HepG2 (cell line): ENCODE data around the gene L2HGDH. TPM values are rescaled to one million over a fixed set of nuclear protein-coding genes. Genes with fewer than 3 reads are reported as not detected.

Experiments used
- ATF2 ChIP-seq: sonication (generic); formaldehyde crosslinking; IDR thresholded peaks from 2 replicates; pipeline ENCODE4 v1.4.0; 2020; ENCODE audit warnings: missing genetic modification reagents
- CCDC6 ChIP-seq: sonication (generic); formaldehyde crosslinking; IDR thresholded peaks from 2 replicates; pipeline ENCODE4 v1.8.1; 2022; ENCODE audit warnings: mild to moderate bottlenecking, missing genetic modification reagents, moderate library complexity
- HOXA7 ChIP-seq: sonication (generic); formaldehyde crosslinking; IDR thresholded peaks from 2 replicates; pipeline ENCODE4 v1.8.1; 2022; ENCODE audit warnings: mild to moderate bottlenecking, missing genetic modification reagents, moderate library complexity
- IRF9 ChIP-seq: sonication (generic); formaldehyde crosslinking; IDR thresholded peaks from 2 replicates; pipeline ENCODE4 v1.8.0; 2022; ENCODE audit warnings: missing genetic modification reagents, mild to moderate bottlenecking, borderline replicate concordance
- MTF2 ChIP-seq: sonication (generic); formaldehyde crosslinking; IDR thresholded peaks from 2 replicates; pipeline ENCODE4 v1.5.0; 2020; ENCODE audit warnings: missing genetic modification reagents, borderline replicate concordance
- MXD4 ChIP-seq: IDR thresholded peaks from 2 replicates; pipeline ENCODE4 v1.6.1; 2016; ENCODE audit warnings: mild to moderate bottlenecking, missing biosample characterization, missing genetic modification reagents
- NFKBIZ ChIP-seq: IDR thresholded peaks from 2 replicates; pipeline ENCODE4 v1.6.1; 2018; ENCODE audit warnings: missing genetic modification reagents, missing compliant biosample characterization
- PAXIP1 ChIP-seq: sonication (generic); formaldehyde crosslinking; conservative IDR thresholded peaks from 2 replicates; pipeline ENCODE4 v1.4.0; 2020; ENCODE audit warnings: mild to moderate bottlenecking, missing genetic modification reagents, moderate library complexity
- RBAK ChIP-seq: sonication (generic); formaldehyde crosslinking; IDR thresholded peaks from 2 replicates; pipeline ENCODE4 v1.5.1; 2020; ENCODE audit warnings: mild to moderate bottlenecking, missing genetic modification reagents
- RFX3 ChIP-seq: IDR thresholded peaks from 2 replicates; pipeline ENCODE4 v1.6.1; 2016; ENCODE audit warnings: missing biosample characterization, missing genetic modification reagents
- RORA ChIP-seq: sonication (generic); formaldehyde crosslinking; IDR thresholded peaks from 2 replicates; pipeline ENCODE4 v1.5.0; 2020; ENCODE audit warnings: mild to moderate bottlenecking, missing genetic modification reagents, moderate library complexity
- SATB2 ChIP-seq: sonication (generic); formaldehyde crosslinking; IDR thresholded peaks from 2 replicates; pipeline ENCODE4 v1.5.0; 2020; ENCODE audit warnings: missing genetic modification reagents
- SIN3A ChIP-seq: IDR thresholded peaks from 2 replicates; pipeline ENCODE4 v1.6.1; 2011; ENCODE audit warnings: low read depth, mild to moderate bottlenecking, control low read depth, low read length, borderline replicate concordance
- SUZ12 ChIP-seq: fragments of 150-350 bp; IDR thresholded peaks from 2 replicates; pipeline ENCODE4 v1.6.1; 2014; ENCODE audit warnings: low read depth, low read length
- TMF1 ChIP-seq: sonication (generic); formaldehyde crosslinking; IDR thresholded peaks from 2 replicates; pipeline ENCODE4 v1.8.1; 2022; ENCODE audit warnings: low read depth, missing genetic modification reagents
- ZBED4 ChIP-seq: sonication (generic); formaldehyde crosslinking; IDR thresholded peaks from 2 replicates; pipeline ENCODE4 v1.4.0; 2020; ENCODE audit warnings: missing genetic modification reagents, borderline replicate concordance
- ZFAT ChIP-seq: sonication (generic); formaldehyde crosslinking; conservative IDR thresholded peaks from 2 replicates; pipeline ENCODE4 v1.8.1; 2023; ENCODE audit warnings: missing genetic modification reagents, inconsistent platforms
- ZKSCAN8 ChIP-seq: IDR thresholded peaks from 2 replicates; pipeline ENCODE4 v1.6.1; 2016; ENCODE audit warnings: borderline replicate concordance, missing genetic modification reagents, missing compliant biosample characterization
- ZNF264 ChIP-seq: sonication (generic); formaldehyde crosslinking; IDR thresholded peaks from 2 replicates; pipeline ENCODE4 v1.4.0; 2020; ENCODE audit warnings: missing genetic modification reagents
- ZNF564 ChIP-seq: sonication (generic); formaldehyde crosslinking; IDR thresholded peaks from 2 replicates; pipeline ENCODE4 v1.8.1; 2023; ENCODE audit warnings: mild to moderate bottlenecking, missing genetic modification reagents
- ZNF570 ChIP-seq: sonication (generic); formaldehyde crosslinking; IDR thresholded peaks from 2 replicates; pipeline ENCODE4 v1.4.0; 2020; ENCODE audit warnings: mild to moderate bottlenecking, missing genetic modification reagents, borderline replicate concordance
- polyA plus RNA-seq, 8 experiments: library from polyadenylated mRNA; depleted of rRNA in 3 of 8; stranded (reverse) in 7 of 8; unstranded in 1 of 8; fragments of >200 nt; fragmentation: Illumina TruSeq in 4 of 8; extraction: Trizol in 4 of 8; gene quantifications; 2 replicates each; pipeline versions ENCODE4 v1.2.1 to v1.2.3, GENCODE V29; 2011 to 2016; ENCODE audit warnings: low read depth in 4 of 8, missing spikeins in 1 of 8, mixed read lengths in 1 of 8; ENCODE audit not compliant: insufficient read depth in 1 of 8
- total RNA-seq, 5 experiments: library from RNA; depleted of rRNA; stranded (reverse); fragments of >200 nt; fragmentation: Illumina TruSeq; extraction: Trizol; gene quantifications; 2 replicates each; pipeline ENCODE4 v1.2.3, GENCODE V29; 2016; ENCODE audit warnings: low read depth in 1 of 5

The L2HGDH gene
- total and polyA plus RNA-seq, 2 of the 13 experiments (the other 11 are each of a cell fraction or from before 2014, with no cell fraction given) = 3.3 to 5.0 TPM

GRCh38 chr14:50231475-50232275, 80.4 kb downstream of the L2HGDH start, which contains the start of gene SOS2 (continued):
- TF ChIP-seq ZBED4 (CRISPR knock-in tag) (peak; percentile 95; the same call in 1 of the 2 replicates), ZNF570 (CRISPR knock-in tag) (no peak), RBAK (CRISPR knock-in tag) (no peak), ATF2 (CRISPR knock-in tag) (peak; percentile 45; the same call in 1 of the 2 replicates), MTF2 (CRISPR knock-in tag) (no peak), SATB2 (CRISPR knock-in tag) (no peak), ZKSCAN8 (no peak), CCDC6 (CRISPR knock-in tag) (peak; percentile 55; the same call in 1 of the 2 replicates), NFKBIZ (no peak), SIN3A (no peak), RFX3 (no peak), ZNF264 (CRISPR knock-in tag) (no peak), PAXIP1 (CRISPR knock-in tag) (peak; percentile 51), ZFAT (CRISPR knock-in tag) (no peak), MXD4 (CRISPR knock-in tag) (peak; percentile 60), ZNF564 (CRISPR knock-in tag) (no peak), RORA (CRISPR knock-in tag) (no peak), HOXA7 (CRISPR knock-in tag) (no peak), SUZ12 (no peak), IRF9 (CRISPR knock-in tag) (no peak), TMF1 (no peak)
